T-helper 2 cell (primary cell): ENCODE results near the gene GOLT1B.
A peak's percentile ranks its signal among the peaks of the same experiment; 100 is the strongest.

Experiments
- DNase-seq, 5 experiments: peaks; one replicate each; pipeline versions ENCODE4 v3.0.0 to v3.0.0-alpha.2; 2012 to 2022

GOLT1B gene

DNA sequence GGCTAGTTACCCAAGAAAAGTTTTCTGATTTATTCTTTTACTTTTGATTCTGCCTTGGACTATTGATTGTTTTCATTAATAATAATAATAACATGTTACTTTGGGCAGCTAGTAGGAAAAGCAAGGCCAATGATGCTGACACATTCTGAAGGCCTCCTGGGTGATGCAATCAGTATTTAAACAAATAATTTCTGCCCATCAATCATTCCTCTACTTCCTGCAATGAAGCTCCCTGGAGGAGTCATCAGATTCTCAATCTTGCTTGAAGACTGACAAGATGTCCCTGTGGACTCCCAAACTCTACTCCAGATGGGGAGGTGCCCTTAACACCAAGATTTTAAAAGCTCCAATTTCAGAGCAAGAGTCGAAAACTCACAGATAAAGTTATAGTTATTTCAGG is 24.5 kb downstream of the GOLT1B start, which contains the start of gene SPX:
TSS of gene SPX (plus strand) at position 244 of the 400 bp plus-strand sequence. CDS start 177 bp downstream, outside the sequence.
- DNase-seq: no peak

GRCh38 chr12:21526721-21527345 is 25.2 kb downstream of the GOLT1B start:
- DNase-seq: no peak

DNA sequence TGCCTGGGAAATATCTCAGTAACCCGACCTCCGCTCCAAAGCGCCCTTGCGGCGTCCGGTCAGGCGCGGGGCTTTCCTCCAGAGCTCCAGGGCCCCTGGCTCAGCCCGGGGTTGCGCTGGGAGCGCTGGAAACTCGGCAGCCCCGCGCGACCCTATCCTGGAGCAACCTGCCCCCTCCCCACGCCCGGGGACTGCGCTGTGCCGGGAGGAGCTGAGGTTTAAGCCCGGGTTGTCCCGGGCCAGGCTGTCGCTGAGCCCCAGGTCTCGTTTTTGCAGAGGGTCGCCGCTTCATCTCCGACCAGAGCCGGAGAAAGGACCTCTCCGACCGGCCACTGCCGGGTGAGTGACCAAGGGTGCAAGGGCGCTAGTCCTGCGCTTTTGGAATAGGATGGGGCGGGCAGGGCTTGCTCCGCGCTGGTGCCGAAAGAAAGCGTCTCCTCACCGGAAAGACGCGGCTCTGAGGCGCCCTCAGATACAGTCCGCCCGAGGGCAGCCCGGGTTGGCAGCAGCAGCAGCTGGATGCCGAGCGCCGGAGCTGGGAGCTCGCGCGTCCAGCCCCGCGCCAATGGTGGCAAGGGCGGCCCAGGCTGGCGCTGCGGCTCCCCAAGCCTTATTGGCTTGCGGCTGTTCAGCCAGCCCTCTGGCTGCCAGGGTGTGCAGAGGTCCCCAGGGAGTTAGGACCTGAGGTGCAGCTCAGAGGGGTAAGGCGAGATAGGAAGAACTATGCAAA is 26.0 kb downstream of the GOLT1B start:
- DNase-seq: peak; percentile 15 to 85 (median 37)

- DNase-seq: no peak
Measured at GRCh38 chr12:21528953-21529352, 27.4 kb downstream of the GOLT1B start.

- DNase-seq: no peak
Measured at GRCh38 chr12:21529456-21529855, 27.9 kb downstream of the GOLT1B start.

GRCh38 chr12:21538061-21538653 is 36.6 kb downstream of the GOLT1B start:
- DNase-seq: no peak

- peak in 1 of 5 experiments; percentile 57 for DNase-seq
Measured at GRCh38 chr12:21539797-21540196, 38.2 kb downstream of the GOLT1B start.

DNA sequence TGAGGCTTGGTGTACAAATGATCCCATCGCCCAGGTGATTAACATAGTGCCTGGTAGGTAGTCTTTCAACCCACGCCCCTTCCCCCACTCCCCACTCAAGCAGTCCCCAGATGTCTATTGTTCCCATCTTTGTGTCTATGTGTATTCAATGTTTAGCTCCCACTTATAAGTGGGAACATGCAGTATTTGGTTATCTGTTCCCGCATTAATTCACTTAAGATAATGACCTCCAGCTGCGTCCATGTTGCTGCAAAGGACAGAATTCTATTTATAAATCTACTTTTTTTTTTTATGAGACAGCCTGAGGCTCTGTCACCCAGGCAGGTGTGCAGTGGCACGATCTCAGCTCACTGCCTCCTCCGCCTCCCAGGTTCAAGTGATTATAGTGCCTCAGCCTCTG is 40.2 kb downstream of the GOLT1B start:
- no peak for DNase-seq

DNA sequence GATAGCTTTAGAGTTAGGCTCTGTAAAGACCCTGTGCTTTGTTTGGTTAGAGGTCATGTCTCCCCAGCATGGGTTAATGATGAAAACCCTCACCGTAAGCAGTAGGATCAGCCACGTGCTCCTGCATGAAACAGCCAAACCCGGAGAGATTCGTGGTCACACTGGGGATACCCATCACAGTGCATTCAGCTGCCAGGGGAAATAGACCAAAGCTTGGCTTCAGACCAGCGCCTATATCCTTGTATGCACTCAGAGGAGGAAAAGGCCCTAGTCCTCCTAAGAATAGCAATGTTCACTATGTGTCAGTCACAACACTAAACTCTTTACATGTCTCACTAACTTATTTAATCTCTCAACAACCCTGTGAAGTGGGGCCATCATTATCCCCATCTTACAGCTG is 40.8 kb downstream of the GOLT1B start:
- DNase-seq: no peak

- DNase-seq: no peak
Measured at GRCh38 chr12:21543151-21543550, 41.6 kb downstream of the GOLT1B start.

- DNase-seq: no peak
Measured at GRCh38 chr12:21545557-21545956, 44.0 kb downstream of the GOLT1B start.

- DNase-seq: no peak
Measured at GRCh38 chr12:21546716-21547115, 45.1 kb downstream of the GOLT1B start.

GRCh38 chr12:21547437-21547836 is 45.8 kb downstream of the GOLT1B start:
- DNase-seq: no peak

DNA sequence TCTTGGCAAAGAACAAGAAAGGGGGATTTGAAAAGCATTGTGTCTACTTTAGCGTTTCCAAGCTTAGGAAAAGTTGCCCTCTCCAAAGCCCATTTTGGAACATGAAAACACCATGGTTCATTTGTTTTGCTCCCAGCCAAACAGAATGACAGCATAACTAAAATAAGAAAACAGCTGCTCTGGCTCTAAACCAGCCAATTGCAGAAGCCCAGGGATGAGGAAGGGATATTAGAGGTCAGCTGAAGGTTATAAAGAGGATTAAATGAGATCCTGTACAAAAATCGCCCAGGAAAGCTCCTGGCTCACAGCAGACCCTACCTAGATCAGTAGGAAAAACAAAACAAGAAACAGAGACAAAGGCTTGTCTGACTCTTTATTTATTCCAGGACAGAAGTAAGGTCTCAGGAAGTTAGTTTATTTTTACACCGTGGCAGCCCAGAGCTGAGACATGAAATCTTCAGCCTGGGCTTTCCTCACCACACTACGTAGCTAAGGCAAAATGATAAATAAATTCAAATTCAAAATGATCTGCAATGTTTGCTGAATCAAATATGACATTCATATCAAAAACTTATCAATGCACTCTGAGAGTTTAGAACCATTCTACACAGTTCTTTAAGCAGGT is 50.4 kb downstream of the GOLT1B start:
- no peak for DNase-seq

DNA sequence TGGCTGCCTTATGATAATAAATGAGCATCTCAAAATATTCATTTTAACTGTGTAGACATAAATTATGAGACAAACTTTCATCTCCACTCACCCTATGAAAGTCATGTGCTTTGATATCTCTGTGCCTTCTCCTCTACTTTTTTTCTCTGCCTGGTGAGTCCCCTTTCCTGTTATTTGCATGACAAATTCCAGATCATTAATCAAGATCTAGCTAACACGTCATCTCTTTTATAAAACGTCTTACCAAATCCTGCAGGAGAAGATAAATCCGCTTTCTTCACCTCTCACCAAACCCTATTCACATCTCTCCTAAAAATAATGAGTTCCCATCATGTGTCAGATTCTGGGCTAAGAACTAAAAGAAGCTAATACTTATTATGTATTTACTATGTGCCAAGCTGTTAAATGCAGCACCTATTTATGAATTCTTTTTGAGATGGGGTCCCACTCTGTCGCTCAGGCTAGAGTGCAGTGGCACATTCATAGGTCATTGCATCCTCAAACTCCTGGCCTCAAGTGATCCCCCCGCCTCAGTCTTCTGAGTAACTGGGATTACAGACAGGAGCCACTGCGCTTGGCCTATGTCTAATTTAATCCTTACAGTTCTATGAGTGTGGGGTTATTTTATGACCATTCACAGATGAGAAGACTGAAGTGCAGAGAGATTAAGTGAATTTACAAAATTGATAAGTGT is 51.2 kb downstream of the GOLT1B start:
- DNase-seq: no peak

DNA sequence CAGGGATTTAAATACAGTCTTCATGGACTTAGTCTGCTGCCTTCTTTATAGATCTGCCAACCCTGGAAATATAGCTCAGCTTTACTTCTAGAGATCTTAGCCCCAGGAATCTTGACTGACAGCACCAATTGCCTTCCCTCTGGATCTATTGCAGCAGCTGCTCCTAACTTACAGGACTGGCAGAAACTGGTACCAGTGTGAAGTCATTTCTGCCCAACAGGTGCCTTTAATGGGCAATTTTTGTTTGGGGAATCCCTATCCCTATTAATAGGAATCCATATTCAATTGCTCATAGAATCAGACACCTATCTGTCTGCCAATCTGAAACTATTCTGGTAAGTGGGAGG is 51.7 kb downstream of the GOLT1B start:
- no peak for DNase-seq

DNA sequence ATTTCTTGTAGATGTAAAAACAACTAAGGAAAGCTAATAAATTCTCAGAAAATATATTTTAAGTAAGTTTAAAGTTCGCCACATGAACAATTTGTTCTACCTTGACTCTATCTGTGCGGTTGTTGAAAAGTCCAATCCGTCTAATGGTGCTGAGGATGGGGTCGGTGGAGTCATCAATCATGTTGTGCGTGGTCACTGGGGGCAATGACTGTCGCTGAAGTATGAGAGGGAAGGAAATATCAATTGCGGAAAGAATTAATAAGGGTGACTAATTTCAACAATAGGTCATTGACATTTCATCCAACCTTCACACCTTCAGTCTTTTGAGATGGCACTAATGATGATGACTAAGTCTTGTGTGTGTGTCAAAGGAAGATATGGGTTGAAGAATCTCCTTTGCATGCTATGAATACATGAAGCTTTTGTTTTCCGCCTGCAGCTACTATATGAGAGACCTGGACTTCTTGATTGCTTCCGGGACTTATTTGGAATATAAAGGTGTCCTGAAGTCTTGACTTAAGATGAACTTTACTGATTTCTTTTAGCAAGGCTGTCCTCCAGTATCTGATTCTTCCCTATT is 56.6 kb downstream of the GOLT1B start:
- DNase-seq: no peak

- peak in 1 of 5 experiments; percentile 58 for DNase-seq
Measured at GRCh38 chr12:21559855-21560569, 58.4 kb downstream of the GOLT1B start.

DNA sequence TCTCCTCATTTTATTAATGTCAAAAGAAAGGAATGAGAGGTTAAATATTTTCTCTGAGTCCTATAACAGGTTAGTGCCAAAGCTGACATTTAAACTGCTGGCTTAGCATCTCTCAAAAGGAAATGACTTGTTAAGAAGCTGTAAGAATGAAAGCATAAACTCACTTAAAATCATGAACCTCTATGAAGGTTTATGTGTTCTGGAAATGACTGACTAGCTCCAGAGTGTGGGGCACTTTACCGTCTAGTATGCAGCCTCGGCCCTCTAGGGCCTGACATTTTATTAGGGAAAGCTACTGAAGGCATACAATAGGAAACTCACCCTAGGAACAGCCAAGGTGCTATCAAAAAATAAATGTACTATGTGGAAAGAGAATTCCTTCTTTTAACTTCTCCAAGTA is 59.6 kb downstream of the GOLT1B start:
- peak in 1 of 5 experiments; percentile 60 for DNase-seq

DNA sequence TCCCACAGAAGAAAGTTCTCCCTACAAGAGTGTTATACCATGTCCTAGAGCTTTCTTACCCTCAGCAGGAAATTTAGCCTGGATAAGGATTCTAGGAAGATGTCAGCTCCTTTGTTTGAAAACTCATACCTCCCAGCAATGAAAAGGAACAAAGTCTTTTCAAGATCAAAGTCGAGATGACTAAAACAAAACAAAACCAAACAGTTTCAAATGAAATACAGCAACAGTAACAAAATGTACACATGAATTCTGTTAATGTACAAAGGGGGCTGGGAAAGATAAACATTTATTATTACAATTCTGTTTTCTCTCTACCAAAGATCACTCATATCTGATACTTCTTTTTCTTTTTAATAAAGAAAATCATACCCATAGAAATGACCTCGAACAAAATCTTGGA is 61.3 kb downstream of the GOLT1B start:
- DNase-seq: no peak

- no peak for DNase-seq
Measured at GRCh38 chr12:21566223-21566906, 64.8 kb downstream of the GOLT1B start.
